Sigmoid colon (tissue), 4 donors: ENCODE measurements around the gene TXNDC11.

Source experiments
- EP300 ChIP-seq, 4 donors: sonication (generic); formaldehyde crosslinking; IDR thresholded peaks; one replicate each; pipeline ENCODE4 v1.6.1; 2017; ENCODE audit warnings: antibody characterized with exemption in 4 of 4
- POLR2A ChIP-seq, 2 donors: fragments of 450-650 bp; IDR thresholded peaks; one replicate each; pipeline ENCODE4 v1.6.1; 2016; ENCODE audit warnings: antibody characterized with exemption in 2 of 2, mild to moderate bottlenecking in 2 of 2, moderate library complexity in 2 of 2
- POLR2AphosphoS5 ChIP-seq, 4 donors: sonication (generic); formaldehyde crosslinking; IDR thresholded peaks; one replicate each; pipeline ENCODE4 v1.6.1; 2017; ENCODE audit warnings: antibody characterized with exemption in 4 of 4
- TF ChIP-seq, protein P1 (sequence below), 4 experiments: fragments of 450-650 bp in 3 of 4; fragments of 200-600 bp in 1 of 4; IDR thresholded peaks; one replicate each; pipeline ENCODE4 v1.5.1; 2016 to 2019; ENCODE audit warnings: antibody characterized with exemption in 4 of 4, mild to moderate bottlenecking in 3 of 4, moderate library complexity in 2 of 4

DNA sequence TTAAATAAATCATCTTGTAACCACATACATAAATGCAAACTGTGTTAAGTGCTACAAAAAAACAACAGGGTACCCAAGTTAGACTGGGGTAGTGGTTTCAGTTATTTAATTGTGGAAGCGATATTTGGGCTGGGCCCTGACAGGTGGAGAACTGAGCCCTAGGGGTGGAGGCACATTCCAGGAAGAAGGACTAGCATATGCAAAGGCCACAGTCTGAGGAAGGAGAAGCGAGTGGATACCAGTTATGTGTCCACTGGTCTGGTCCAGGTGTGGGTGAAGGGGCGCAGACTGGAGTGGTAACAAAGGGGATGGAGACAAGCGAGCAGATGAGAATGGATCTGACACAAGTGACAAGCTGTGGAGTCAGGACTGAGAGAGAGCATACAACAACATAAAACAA is 22.9 kb downstream of the TXNDC11 start:
- TF ChIP-seq EP300 (IDR thresholded peaks at IDR 0.05) (no peak), POLR2A (IDR thresholded peaks at IDR 0.05) (no peak), POLR2AphosphoS5 (IDR thresholded peaks at IDR 0.05) (no peak)
- TF ChIP-seq, protein P1, sequence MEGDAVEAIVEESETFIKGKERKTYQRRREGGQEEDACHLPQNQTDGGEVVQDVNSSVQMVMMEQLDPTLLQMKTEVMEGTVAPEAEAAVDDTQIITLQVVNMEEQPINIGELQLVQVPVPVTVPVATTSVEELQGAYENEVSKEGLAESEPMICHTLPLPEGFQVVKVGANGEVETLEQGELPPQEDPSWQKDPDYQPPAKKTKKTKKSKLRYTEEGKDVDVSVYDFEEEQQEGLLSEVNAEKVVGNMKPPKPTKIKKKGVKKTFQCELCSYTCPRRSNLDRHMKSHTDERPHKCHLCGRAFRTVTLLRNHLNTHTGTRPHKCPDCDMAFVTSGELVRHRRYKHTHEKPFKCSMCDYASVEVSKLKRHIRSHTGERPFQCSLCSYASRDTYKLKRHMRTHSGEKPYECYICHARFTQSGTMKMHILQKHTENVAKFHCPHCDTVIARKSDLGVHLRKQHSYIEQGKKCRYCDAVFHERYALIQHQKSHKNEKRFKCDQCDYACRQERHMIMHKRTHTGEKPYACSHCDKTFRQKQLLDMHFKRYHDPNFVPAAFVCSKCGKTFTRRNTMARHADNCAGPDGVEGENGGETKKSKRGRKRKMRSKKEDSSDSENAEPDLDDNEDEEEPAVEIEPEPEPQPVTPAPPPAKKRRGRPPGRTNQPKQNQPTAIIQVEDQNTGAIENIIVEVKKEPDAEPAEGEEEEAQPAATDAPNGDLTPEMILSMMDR (IDR thresholded peaks at IDR 0.05), result no peak
